ENCODE results near the gene REM2. TPM values are rescaled to one million over a fixed set of nuclear protein-coding genes. Genes with fewer than 3 reads are reported as not detected.
A peak's percentile ranks its signal among the peaks of the same experiment; 100 is the strongest.
"Not testable (repeated sequence)": the region's sequence is repeated elsewhere in the genome, so short reads cannot be mapped to it uniquely, and the experiment has no call there.

Gene REM2
- total RNA-seq, 1 donor from 2014 or later, result under 0.01 TPM

DNA sequence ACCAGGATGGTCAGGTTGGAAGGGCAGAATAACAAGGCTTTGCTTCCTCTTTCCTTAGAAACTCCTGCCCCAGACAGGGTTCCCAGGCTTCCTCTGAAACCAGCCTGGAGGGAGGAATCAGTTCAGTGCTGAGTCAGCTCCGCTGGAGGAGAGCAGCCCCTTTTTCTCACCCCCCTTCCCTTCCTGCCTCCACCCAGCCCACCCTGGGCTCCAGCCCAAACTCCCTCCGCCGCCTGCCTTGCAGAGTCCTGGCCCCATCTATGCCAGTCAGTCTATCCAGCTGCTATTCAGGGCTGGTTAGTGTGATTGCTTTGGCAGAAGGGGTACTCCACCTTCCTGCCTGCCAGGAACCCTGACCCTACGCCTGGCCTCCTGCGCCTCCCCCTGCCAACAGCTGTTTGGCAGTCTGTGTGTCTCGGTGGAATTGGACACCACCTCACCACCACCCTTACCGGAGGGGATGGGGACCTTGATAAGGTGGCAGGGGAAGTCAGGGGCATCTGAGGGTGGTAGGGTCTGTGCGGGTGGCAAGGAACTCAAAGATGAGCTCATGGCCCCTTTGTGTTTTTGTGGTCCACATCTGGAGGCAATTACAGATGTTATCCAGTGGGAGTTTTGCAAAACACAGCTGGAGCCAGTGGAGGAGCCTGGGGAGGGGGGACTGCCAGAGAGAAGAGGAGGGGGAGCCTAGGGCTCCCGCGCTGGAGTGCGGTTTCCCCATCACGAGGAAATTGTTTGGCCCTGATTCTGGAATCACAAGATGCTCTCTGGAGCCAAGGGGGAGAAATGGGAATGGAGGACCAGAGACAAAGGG, 34.5 kb upstream of the REM2 start:
- Histone ChIP-seq H3K4me1 (ENCODE audit: control insufficient read depth in 3 of 3, insufficient read depth in 3 of 3, low read length in 3 of 3) (peaks cover 56 to 69% (median 61%) of the 10 kb centered on the region in 3 donors), H3K27ac (ENCODE audit: low read depth, low read length) (peak overlapping the region; percentile 91), H3K36me3 (ENCODE audit: control insufficient read depth in 3 of 3, insufficient read depth in 3 of 3, low read length in 3 of 3) (peaks cover 3 to 13% (median 5%) of the 10 kb centered on the region in 3 donors), H3K27me3 (ENCODE audit: control insufficient read depth in 3 of 3, insufficient read depth in 3 of 3, low read length in 3 of 3) (no peaks in the 10 kb centered on the region), H3K9ac (ENCODE audit: low read depth in 1 of 3, low read length in 3 of 3) (peak overlapping the region; percentile 45 to 71 (median 51)), H3K9me3 (ENCODE audit: control insufficient read depth in 3 of 3, low read length in 3 of 3) (no peaks in the 10 kb centered on the region), H3K4me3 (ENCODE audit: low read length in 3 of 3) (peak overlapping the region; percentile 10 to 45 (median 43))

GRCh38 chr14:22849212-22849819, 33.7 kb upstream of the REM2 start:
- Histone ChIP-seq H3K36me3 (ENCODE audit: control insufficient read depth in 3 of 3, insufficient read depth in 3 of 3, low read length in 3 of 3) (peaks cover 2 to 10% (median 4%) of the 10 kb centered on the region in 3 donors), H3K27me3 (ENCODE audit: control insufficient read depth in 3 of 3, insufficient read depth in 3 of 3, low read length in 3 of 3) (no peaks in the 10 kb centered on the region), H3K4me3 (ENCODE audit: low read length in 3 of 3) (peak overlapping the region; percentile 37 to 54 (median 43)), H3K4me1 (ENCODE audit: control insufficient read depth in 3 of 3, insufficient read depth in 3 of 3, low read length in 3 of 3) (peaks cover 56 to 70% (median 61%) of the 10 kb centered on the region in 3 donors), H3K9me3 (ENCODE audit: control insufficient read depth in 3 of 3, low read length in 3 of 3) (no peaks in the 10 kb centered on the region), H3K9ac (ENCODE audit: low read depth in 1 of 3, low read length in 3 of 3) (peak overlapping the region; percentile 51 to 71 (median 52)), H3K27ac (ENCODE audit: low read depth, low read length) (peak overlapping the region; percentile 91)

DNA sequence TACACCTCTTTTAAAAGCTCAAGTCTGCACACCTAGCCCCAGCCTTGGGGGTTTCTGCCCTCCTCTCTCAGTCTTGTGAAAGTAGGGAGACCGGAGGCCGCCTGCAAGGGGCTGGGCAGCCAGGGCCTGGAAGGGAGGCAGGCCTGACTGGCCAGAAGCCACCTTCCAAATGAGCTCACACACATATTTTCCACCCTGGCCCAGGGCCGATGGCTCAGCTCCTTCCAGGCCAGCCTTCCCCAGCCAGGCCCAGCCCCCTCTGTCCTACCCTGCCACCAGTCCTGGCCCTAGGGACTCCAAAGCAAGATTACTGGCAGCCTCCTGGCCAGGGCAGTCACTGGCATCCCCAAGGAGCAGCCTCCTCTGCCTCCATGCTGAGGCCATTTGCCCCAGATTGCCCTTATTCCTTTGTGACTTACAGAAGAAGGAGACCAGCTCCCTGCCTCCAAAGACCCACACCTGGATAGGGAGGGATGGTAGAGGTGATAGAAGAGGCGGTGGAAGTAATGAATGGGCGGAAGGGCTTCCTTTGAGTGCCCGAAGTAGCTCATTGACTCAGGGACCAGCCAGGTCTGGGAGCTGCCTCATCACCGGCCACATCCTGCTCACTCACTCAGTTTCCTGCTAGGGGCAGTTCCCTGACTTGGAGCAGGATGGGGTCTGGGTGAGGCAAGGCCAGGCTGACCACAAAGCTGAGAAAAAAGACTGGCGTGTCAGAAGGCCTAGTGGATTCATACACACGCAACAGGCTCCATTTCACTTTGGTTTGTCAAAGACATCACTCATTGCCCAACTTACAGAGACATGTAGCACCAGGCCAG, 31.9 kb upstream of the REM2 start:
- Histone ChIP-seq H3K9me3 (ENCODE audit: control insufficient read depth in 3 of 3, low read length in 3 of 3) (no peaks in the 10 kb centered on the region), H3K9ac (ENCODE audit: low read depth in 1 of 3, low read length in 3 of 3) (peak overlapping the region; percentile 66 to 79 (median 67)), H3K4me3 (ENCODE audit: low read length in 3 of 3) (peak overlapping the region; percentile 14 to 45 (median 40)), H3K27me3 (ENCODE audit: control insufficient read depth in 3 of 3, insufficient read depth in 3 of 3, low read length in 3 of 3) (no peaks in the 10 kb centered on the region), H3K4me1 (ENCODE audit: control insufficient read depth in 3 of 3, insufficient read depth in 3 of 3, low read length in 3 of 3) (peaks cover 53 to 64% (median 56%) of the 10 kb centered on the region in 3 donors), H3K36me3 (ENCODE audit: control insufficient read depth in 3 of 3, insufficient read depth in 3 of 3, low read length in 3 of 3) (no peaks in the 10 kb centered on the region), H3K27ac (ENCODE audit: low read depth, low read length) (peak overlapping the region; percentile 91)

GRCh38 chr14:22852178-22852577, 30.8 kb upstream of the REM2 start:
- Histone ChIP-seq H3K27ac (ENCODE audit: low read depth, low read length) (peak overlapping the region; percentile 91), H3K4me1 (ENCODE audit: control insufficient read depth in 3 of 3, insufficient read depth in 3 of 3, low read length in 3 of 3) (peaks cover 47 to 55% (median 50%) of the 10 kb centered on the region in 3 donors)
- not testable (repeated sequence) for H3K9me3 ChIP-seq (ENCODE audit: control insufficient read depth in 3 of 3, low read length in 3 of 3); H3K27me3 ChIP-seq (ENCODE audit: control insufficient read depth in 3 of 3, insufficient read depth in 3 of 3, low read length in 3 of 3); H3K9ac ChIP-seq (ENCODE audit: low read depth in 1 of 3, low read length in 3 of 3); H3K4me3 ChIP-seq (ENCODE audit: low read length in 3 of 3); H3K36me3 ChIP-seq (ENCODE audit: control insufficient read depth in 3 of 3, insufficient read depth in 3 of 3, low read length in 3 of 3)

DNA sequence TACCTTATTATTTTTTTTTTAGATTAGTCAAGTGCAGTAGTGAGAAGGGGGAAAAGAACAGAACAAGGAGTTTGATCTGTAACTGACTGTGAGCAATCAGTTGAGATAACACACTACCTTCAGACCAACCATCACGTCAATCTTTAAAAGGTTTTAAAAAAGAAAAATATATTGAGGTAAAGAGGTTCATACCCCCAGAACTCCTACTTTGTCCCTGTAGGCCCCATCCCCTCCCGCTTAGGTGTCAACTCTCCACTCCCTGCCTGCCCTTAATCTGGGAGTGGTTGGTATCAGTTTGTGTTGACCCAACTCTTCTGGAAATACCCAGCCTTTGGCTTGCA, 30.5 kb upstream of the REM2 start:
- Histone ChIP-seq H3K4me1 (ENCODE audit: control insufficient read depth in 3 of 3, insufficient read depth in 3 of 3, low read length in 3 of 3) (peaks cover 47 to 54% (median 49%) of the 10 kb centered on the region in 3 donors), H3K36me3 (ENCODE audit: control insufficient read depth in 3 of 3, insufficient read depth in 3 of 3, low read length in 3 of 3) (no peaks in the 10 kb centered on the region), H3K4me3 (ENCODE audit: low read length in 3 of 3) (no peak overlapping the region), H3K27me3 (ENCODE audit: control insufficient read depth in 3 of 3, insufficient read depth in 3 of 3, low read length in 3 of 3) (no peaks in the 10 kb centered on the region), H3K27ac (ENCODE audit: low read depth, low read length) (no peak overlapping the region), H3K9ac (ENCODE audit: low read depth in 1 of 3, low read length in 3 of 3) (peak overlapping the region in 1 of 3 donors; percentile 71), H3K9me3 (ENCODE audit: control insufficient read depth in 3 of 3, low read length in 3 of 3) (no peaks in the 10 kb centered on the region)

DNA sequence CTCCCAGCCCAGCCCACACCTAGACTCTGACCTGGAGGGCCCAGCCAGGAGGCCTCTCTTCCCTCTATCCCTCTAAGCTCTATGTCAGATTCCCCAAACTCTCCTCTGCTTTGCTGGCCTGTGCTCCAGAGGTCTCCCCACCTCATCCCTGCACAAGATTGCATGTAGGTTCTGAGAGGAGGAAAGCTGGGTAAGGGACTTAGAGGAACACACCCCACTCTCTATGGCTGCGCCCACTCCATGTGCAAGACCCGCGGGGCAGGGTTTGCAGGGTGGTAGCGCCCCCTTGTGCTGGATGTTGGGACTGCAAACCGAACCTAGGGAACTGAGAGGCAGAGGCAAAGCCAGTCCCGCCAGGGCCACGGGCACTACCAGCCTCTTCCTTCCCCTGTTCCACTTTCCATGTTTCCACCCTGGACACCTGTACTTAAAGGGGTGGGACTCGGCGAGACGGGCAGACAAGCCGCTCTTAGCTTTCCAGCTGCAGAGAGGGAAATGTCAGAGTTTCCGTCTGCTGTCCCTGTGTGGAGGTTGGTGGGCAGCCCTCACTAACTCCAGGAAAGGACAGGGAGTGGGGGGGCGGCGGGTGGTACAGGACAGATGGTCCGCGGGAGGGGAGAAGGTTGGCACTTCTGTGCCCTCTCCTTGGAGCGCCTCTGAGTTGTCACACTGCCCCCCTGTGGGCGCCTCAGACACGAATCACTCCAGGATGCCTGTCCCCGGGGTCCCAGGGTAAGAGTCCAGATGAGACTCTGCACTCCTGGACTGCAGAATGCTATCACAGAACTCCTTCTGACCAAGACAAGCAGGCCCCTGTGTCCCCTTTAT, 29.9 kb upstream of the REM2 start:
- H3K27ac ChIP-seq (ENCODE audit: low read depth, low read length), result no peak overlapping the region

GRCh38 chr14:22854296-22854695, 28.7 kb upstream of the REM2 start:
- H3K9ac ChIP-seq (ENCODE audit: low read depth in 1 of 3, low read length in 3 of 3); H3K4me3 ChIP-seq (ENCODE audit: low read length in 3 of 3); H3K9me3 ChIP-seq (ENCODE audit: control insufficient read depth in 3 of 3, low read length in 3 of 3); H3K27ac ChIP-seq (ENCODE audit: low read depth, low read length); H3K27me3 ChIP-seq (ENCODE audit: control insufficient read depth in 3 of 3, insufficient read depth in 3 of 3, low read length in 3 of 3); H3K36me3 ChIP-seq (ENCODE audit: control insufficient read depth in 3 of 3, insufficient read depth in 3 of 3, low read length in 3 of 3): not testable (repeated sequence)
- H3K4me1 ChIP-seq (ENCODE audit: control insufficient read depth in 3 of 3, insufficient read depth in 3 of 3, low read length in 3 of 3), result peaks cover 30 to 37% (median 32%) of the 10 kb centered on the region in 3 donors

More for the DNA sequence above, 29.9 kb upstream of the REM2 start:
- Histone ChIP-seq H3K4me1 (ENCODE audit: control insufficient read depth in 3 of 3, insufficient read depth in 3 of 3, low read length in 3 of 3) (peaks cover 41 to 48% (median 43%) of the 10 kb centered on the region in 3 donors), H3K27me3 (ENCODE audit: control insufficient read depth in 3 of 3, insufficient read depth in 3 of 3, low read length in 3 of 3) (no peaks in the 10 kb centered on the region), H3K4me3 (ENCODE audit: low read length in 3 of 3) (peak overlapping the region; percentile 75 to 78 (median 77)), H3K36me3 (ENCODE audit: control insufficient read depth in 3 of 3, insufficient read depth in 3 of 3, low read length in 3 of 3) (no peaks in the 10 kb centered on the region), H3K9me3 (ENCODE audit: control insufficient read depth in 3 of 3, low read length in 3 of 3) (no peaks in the 10 kb centered on the region), H3K9ac (ENCODE audit: low read depth in 1 of 3, low read length in 3 of 3) (peak overlapping the region; percentile 71 to 83 (median 79))

GRCh38 chr14:22854963-22855724, 27.9 kb upstream of the REM2 start:
- no peak overlapping the region for H3K4me3 ChIP-seq (ENCODE audit: low read length in 3 of 3)
- no peaks in the 10 kb centered on the region for H3K36me3 ChIP-seq (ENCODE audit: control insufficient read depth in 3 of 3, insufficient read depth in 3 of 3, low read length in 3 of 3)
- peaks cover 21 to 28% (median 23%) of the 10 kb centered on the region in 3 donors for H3K4me1 ChIP-seq (ENCODE audit: control insufficient read depth in 3 of 3, insufficient read depth in 3 of 3, low read length in 3 of 3)
- no peak overlapping the region for H3K9ac ChIP-seq (ENCODE audit: low read depth in 1 of 3, low read length in 3 of 3)
- no peak overlapping the region for H3K27ac ChIP-seq (ENCODE audit: low read depth, low read length)
- H3K27me3 ChIP-seq (ENCODE audit: control insufficient read depth in 3 of 3, insufficient read depth in 3 of 3, low read length in 3 of 3), result no peaks in the 10 kb centered on the region
- H3K9me3 ChIP-seq (ENCODE audit: control insufficient read depth in 3 of 3, low read length in 3 of 3), result no peaks in the 10 kb centered on the region

- H3K27me3 ChIP-seq (ENCODE audit: control insufficient read depth in 3 of 3, insufficient read depth in 3 of 3, low read length in 3 of 3), result no peaks in the 10 kb centered on the region
Observed at GRCh38 chr14:22856428-22856827, 26.6 kb upstream of the REM2 start.

More at GRCh38 chr14:22856428-22856827, 26.6 kb upstream of the REM2 start:
- no peak overlapping the region for H3K27ac ChIP-seq (ENCODE audit: low read depth, low read length)
- H3K9me3 ChIP-seq (ENCODE audit: control insufficient read depth in 3 of 3, low read length in 3 of 3), result no peaks in the 10 kb centered on the region
- peaks cover 11 to 16% (median 11%) of the 10 kb centered on the region in 3 donors for H3K4me1 ChIP-seq (ENCODE audit: control insufficient read depth in 3 of 3, insufficient read depth in 3 of 3, low read length in 3 of 3)
- no peaks in the 10 kb centered on the region for H3K36me3 ChIP-seq (ENCODE audit: control insufficient read depth in 3 of 3, insufficient read depth in 3 of 3, low read length in 3 of 3)
- H3K4me3 ChIP-seq (ENCODE audit: low read length in 3 of 3), result no peak overlapping the region
- H3K9ac ChIP-seq (ENCODE audit: low read depth in 1 of 3, low read length in 3 of 3), result no peak overlapping the region

Measured in skeletal muscle tissue (tissue), 4 donors.